ENCODE results near the gene FOXF1.

GRCh38 chr16:86496929-86497461 lies 13.3 kb upstream of the FOXF1 start:
- TF ChIP-seq CTCF (IDR thresholded peaks at IDR 0.05) (no peak), POLR2A (IDR thresholded peaks at IDR 0.05) (no peak)

All from heart left ventricle (tissue), 13 donors.